ENCODE measurements around the gene GIPC1. TPM values are rescaled to one million over a fixed set of nuclear protein-coding genes. Genes with fewer than 3 reads are reported as not detected.
"Not testable (repeated sequence)": the region's sequence is repeated elsewhere in the genome, so short reads cannot be mapped to it uniquely, and the experiment has no call there.

Gene GIPC1
- total RNA-seq, 1 donor from 2014 or later = 48.9 TPM

GRCh38 chr19:14475251-14476073, 20.5 kb downstream of the GIPC1 start, which contains the start of gene PTGER1:
PTGER1 (minus strand) TSS chr19:14475354; CDS start chr19:14474320, 1,034 bp downstream.
- intact Hi-C loops (cut with DNase I) = no loop called here
- DNase-seq = no peak
- no peak for ATAC-seq (ENCODE audit: poor library complexity)

GRCh38 chr19:14474827-14475226, 21.1 kb downstream of the GIPC1 start:
- ATAC-seq (ENCODE audit: poor library complexity) (no peak), DNase-seq (peak; percentile 42)
- intact Hi-C loops (cut with DNase I) = no loop called here

- DNase-seq (peak; percentile 51), ATAC-seq (ENCODE audit: poor library complexity) (no peak)
- intact Hi-C loops (cut with DNase I) = no loop called here
These were observed 21.8 kb downstream of the GIPC1 start for GRCh38 chr19:14473978-14474578.

- intact Hi-C loops (cut with DNase I) = no loop called here
- ATAC-seq (ENCODE audit: poor library complexity) = no peak
- no peak for DNase-seq
These were observed 22.6 kb downstream of the GIPC1 start for GRCh38 chr19:14473073-14473977.

- DNase-seq (peak; percentile 85), ATAC-seq (ENCODE audit: poor library complexity) (peak; percentile 71)
- intact Hi-C loops (cut with DNase I) = no loop called here
These were observed 23.6 kb downstream of the GIPC1 start for GRCh38 chr19:14472202-14472938.

DNA sequence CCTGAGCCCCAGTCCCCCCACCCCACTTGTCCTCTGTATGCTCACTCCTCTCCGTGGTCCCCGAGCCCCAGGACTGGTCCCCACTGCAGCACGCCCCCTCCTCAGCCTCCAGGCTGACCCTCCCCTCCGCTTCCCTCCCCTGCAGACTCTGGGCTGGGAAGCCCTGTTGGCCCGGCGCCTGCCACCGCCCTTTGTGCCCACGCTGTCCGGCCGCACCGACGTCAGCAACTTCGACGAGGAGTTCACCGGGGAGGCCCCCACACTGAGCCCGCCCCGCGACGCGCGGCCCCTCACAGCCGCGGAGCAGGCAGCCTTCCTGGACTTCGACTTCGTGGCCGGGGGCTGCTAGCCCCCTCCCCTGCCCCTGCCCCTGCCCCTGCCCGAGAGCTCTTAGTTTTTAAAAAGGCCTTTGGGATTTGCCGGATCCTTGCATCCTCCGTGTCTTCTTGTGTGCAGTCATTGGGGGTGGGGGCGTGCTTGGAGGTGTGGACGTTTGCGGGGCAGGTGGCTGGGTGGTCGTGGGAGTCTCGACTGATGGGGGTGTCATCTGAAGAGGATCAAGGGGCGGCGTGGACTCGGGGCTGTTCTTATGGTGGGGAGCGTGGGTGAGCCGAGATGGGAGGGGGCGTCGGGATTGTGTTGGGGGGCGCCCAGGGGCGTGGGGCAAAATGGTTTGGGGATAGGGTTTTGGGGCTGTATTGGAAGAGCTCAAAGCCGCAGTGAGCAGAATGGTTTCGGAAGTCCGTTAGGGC, 24.3 kb downstream of the GIPC1 start:
- ATAC-seq (ENCODE audit: poor library complexity) (no peak), DNase-seq (no peak)
- intact Hi-C loops (cut with DNase I) = no loop called here

GRCh38 chr19:14470031-14470876, 25.7 kb downstream of the GIPC1 start:
- DNase-seq (no peak), ATAC-seq (ENCODE audit: poor library complexity) (no peak)
- intact Hi-C loops (cut with DNase I) = no loop called here

DNA sequence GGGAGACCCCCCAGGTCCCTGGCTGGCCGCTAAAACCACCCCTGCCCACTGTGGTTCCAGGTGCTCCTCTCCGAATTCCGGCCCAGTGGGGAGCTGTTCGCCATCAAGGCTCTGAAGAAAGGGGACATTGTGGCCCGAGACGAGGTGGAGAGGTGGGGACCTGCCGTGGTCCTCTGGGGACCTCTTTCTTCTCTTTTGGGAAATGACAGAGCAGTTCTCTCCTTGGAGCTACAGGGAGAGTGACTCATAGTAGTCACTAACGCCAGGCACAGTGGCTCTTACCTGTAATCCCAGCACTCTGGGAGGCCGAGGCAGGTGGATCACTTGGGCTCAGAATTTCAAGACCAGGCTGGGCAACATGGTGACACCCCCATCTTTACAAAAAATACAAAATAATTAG, 28.1 kb downstream of the GIPC1 start:
- intact Hi-C loops (cut with DNase I) = no loop called here
- ATAC-seq (ENCODE audit: poor library complexity) = no peak
- no peak for DNase-seq

DNA sequence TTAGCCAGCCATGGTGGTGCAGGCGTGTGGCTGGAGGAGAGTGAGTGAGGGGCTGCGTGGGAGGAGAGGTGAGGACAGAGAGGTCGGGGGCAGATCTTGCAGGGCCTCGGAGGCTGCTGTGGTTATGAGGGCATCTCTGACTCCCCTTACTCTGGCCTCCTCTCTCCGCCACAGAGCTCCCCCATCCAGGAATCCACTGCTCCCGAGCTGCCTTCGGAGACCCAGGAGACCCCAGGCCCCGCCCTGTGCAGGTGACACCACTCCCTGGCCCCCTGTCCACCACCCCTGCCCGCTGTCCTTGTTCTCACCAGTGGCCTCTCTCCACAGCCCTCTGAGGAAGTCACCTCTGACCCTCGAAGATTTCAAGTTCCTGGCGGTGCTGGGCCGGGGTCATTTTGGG, 28.5 kb downstream of the GIPC1 start:
- DNase-seq (no peak), ATAC-seq (ENCODE audit: poor library complexity) (no peak)
- intact Hi-C loops (cut with DNase I) = no loop called here

- intact Hi-C loops (cut with DNase I) = no loop called here
- no peak for ATAC-seq (ENCODE audit: poor library complexity)
- DNase-seq = peak; percentile 19
These were observed 32.2 kb downstream of the GIPC1 start for GRCh38 chr19:14463747-14464146.

GRCh38 chr19:14462401-14462800, 33.5 kb downstream of the GIPC1 start:
- DNase-seq; intact Hi-C loops (cut with DNase I); ATAC-seq (ENCODE audit: poor library complexity): not testable (repeated sequence)

- DNase-seq (no peak), ATAC-seq (ENCODE audit: poor library complexity) (no peak)
- intact Hi-C loops (cut with DNase I) = no loop called here
These were observed 35.0 kb downstream of the GIPC1 start for GRCh38 chr19:14460935-14461334.

DNA sequence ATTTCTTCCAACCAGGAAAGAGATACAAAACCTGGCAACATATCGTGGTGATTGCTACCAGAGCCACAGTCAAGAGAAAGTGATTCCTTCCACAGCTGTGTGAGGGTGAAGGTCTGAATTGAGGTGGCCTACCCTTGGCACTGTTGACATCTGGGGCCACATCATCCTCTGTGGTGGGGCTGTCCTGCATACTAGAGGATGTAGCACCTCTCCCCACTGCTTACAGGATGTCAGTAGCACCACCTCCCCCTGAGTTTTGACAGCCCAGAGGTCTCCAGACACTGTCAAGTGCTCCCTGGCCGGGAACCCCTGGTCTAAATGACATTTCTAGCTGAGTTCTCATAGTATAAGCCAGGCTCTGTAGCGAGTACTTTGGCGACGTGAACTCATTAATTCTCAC, 36.2 kb downstream of the GIPC1 start:
- peak; percentile 19 for DNase-seq

DNA sequence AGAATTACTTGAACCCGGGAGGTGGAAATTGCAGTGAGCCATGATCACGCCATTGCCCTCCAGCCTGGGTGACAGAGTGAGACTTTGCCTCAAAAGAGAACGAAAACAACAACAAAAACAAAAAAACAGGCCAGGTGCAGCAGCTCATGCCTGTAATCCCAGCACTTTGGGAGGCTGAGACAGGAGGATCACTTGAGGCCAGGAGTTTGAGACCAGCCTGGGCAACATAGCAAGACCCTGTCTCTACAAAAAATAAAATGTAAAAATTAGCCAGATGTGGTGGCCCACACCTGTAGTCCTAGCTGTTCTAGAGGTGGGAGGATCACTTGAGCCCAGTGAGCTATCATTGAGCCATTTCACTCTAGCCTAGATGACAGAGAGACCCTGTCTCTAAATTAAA, 43.6 kb downstream of the GIPC1 start:
- intact Hi-C loops (cut with DNase I); DNase-seq; ATAC-seq (ENCODE audit: poor library complexity): not testable (repeated sequence)

More for the DNA sequence above, 36.2 kb downstream of the GIPC1 start:
- intact Hi-C loops (cut with DNase I) = no loop called here
- ATAC-seq (ENCODE audit: poor library complexity) = no peak

- intact Hi-C loops (cut with DNase I) = no loop called here
- no peak for DNase-seq
- ATAC-seq (ENCODE audit: poor library complexity) = no peak
These were observed 45.1 kb downstream of the GIPC1 start for GRCh38 chr19:14450876-14451275.

DNA sequence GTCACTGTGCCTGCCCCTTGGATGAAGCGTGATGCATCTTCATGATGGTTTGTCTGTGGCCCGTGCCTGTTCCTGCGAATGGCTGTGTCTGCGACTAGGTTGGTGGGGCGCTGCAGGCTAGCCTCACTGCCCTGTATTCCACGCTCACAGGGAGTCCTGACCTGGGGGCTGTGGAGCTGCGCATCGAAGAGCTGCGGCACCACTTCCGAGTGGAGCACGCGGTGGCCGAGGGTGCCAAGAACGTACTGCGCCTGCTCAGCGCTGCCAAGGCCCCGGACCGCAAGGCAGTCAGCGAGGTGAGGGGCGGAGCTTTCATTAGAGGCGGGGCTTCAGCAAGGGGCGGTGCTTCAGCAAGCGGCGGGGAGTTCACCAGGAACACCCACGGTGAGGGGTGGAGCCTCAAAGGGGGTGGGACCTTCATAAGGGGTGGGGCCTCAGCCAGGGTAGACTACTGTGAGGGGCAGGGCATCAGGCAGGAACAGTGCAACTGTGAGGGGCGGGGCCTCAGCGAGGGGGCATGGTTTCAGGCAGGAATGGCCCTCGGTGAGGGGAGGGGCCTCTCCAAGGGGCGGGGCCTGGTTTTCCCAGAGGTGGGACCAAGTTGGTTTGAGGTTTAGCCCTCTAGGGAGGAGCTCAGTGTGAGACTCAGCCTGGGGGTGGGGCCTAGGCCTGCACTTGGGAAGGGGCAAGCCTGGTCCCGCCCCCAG, 45.6 kb downstream of the GIPC1 start:
- intact Hi-C loops (cut with DNase I) = no loop called here
- DNase-seq = no peak
- no peak for ATAC-seq (ENCODE audit: poor library complexity)

All from Right ventricle myocardium superior (tissue), 1 donor.